ENCODE results near the gene MSANTD7. TPM values are rescaled to one million over a fixed set of nuclear protein-coding genes. Genes with fewer than 3 reads are reported as not detected.
"Not testable (repeated sequence)": the region's sequence is repeated elsewhere in the genome, so short reads cannot be mapped to it uniquely, and the experiment has no call there.

The MSANTD7 gene
- total RNA-seq = 26.7 and 29.6 TPM in 2 replicates

DNA sequence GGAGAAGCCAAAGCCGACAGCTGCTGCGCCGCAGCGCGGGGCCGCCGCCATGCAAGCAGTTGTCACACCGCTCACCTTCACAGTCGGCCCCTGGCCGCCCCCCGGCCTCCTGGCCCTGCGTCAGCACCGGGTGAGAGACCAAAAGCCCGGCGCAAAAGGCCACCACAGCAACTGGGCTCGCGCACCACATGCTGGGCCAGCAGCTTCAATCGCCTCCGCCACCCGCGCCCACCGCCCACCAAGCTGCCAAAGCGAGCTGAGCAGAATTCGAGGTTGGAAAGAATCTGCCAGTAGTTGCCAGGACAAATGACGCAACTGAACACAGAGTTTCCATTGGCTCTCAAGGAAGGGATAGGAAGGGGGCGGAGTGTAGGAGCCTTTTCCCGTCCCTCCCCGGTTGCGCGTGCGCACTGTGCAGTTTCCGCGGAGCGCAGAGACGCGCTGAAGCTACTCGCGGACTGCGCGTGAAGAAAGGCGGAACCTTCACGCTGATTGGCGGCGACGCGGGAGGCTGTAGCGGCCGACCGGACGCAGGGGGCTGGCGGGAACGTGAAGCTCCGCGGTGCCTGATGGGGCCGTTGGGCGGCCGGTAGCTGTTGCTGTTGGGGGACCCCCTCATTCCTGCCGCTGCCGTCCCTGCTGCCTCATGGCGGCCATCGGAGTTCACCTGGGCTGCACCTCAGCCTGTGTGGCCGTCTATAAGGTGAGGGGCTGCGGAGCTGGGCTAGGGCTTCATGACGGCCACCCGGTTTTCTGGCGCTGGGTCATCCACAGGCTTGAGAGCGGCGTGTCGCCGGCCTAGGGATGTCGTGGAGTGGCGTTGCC lies at the start of gene MSANTD7, which contains the start of the genes CDNF and HSPA14:
Gene MSANTD7 (plus strand): TSS at position 550 of the 825 bp plus-strand sequence. CDS start 3,979 bp downstream, outside the sequence.
Gene CDNF (minus strand): TSS at position 281 of the 825 bp plus-strand sequence. CDS start 91 bp downstream, at position 190.
Gene HSPA14 (plus strand): TSS at position 550 of the 825 bp plus-strand sequence. CDS start 97 bp downstream, at position 647.
- Mint-ChIP-seq H3K4me3 (peak within 1 kb of the TSS; percentile 93), H3K27me3 (ENCODE audit: insufficient read depth) (no peaks in the 10 kb centered on the region), H3K27ac (peak within 1 kb of the TSS; percentile 94), H3K9me3 (no peaks in the 10 kb centered on the region), H3K4me1 (ENCODE audit: low read depth) (peaks cover 20% of the 10 kb centered on the region), H3K36me3 (ENCODE audit: low read depth) (peaks cover 17% of the 10 kb centered on the region)
- DNase-seq (ENCODE audit: low spot score) = peak; percentile 100
- intact Hi-C loops (cut with micrococcal nuclease) = loop anchor here (1.0 to 5.0 kb wide), 13 partner anchors 15 to 651 kb away; partner anchors contain the start of genes DCLRE1C, MEIG1, RPP38 and SUV39H2

DNA sequence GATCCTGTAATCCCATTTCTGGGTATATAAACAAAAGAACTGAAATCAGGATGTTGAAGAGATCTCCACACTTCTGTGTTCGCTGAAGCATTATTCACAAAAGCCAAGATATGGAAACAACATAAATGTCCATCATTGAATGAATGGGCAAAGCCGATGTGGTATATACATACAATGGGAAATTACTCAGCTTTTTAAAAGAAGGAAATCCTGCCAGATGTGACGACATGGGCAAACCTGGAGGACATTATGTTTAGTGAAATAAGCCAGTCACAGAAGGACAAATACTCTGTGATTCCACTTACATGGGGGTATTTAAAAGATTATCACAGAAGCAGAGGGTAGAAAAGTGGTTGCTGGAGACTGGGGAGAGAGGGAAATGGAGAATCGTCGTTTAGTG lies 39.5 kb upstream of the MSANTD7 start:
- intact Hi-C loops (cut with micrococcal nuclease) = no loop called here

GRCh38 chr10:14800397-14800796 lies 37.7 kb upstream of the MSANTD7 start:
- no peak for DNase-seq (ENCODE audit: low spot score)
- Mint-ChIP-seq H3K27me3 (ENCODE audit: insufficient read depth) (peaks cover 24% of the 10 kb centered on the region), H3K9me3 (no peaks in the 10 kb centered on the region), H3K27ac (no peak overlapping the region), H3K36me3 (ENCODE audit: low read depth) (no peaks in the 10 kb centered on the region), H3K4me1 (ENCODE audit: low read depth) (no peaks in the 10 kb centered on the region), H3K4me3 (no peak overlapping the region)
- intact Hi-C loops (cut with micrococcal nuclease) = no loop called here

More for the DNA sequence above, 39.5 kb upstream of the MSANTD7 start:
- Mint-ChIP-seq H3K9me3 (no peaks in the 10 kb centered on the region), H3K4me3 (no peak overlapping the region), H3K27ac (no peak overlapping the region), H3K4me1 (ENCODE audit: low read depth) (no peaks in the 10 kb centered on the region), H3K27me3 (ENCODE audit: insufficient read depth) (peaks cover 22% of the 10 kb centered on the region), H3K36me3 (ENCODE audit: low read depth) (no peaks in the 10 kb centered on the region)
- DNase-seq (ENCODE audit: low spot score) = no peak

- intact Hi-C loops (cut with micrococcal nuclease) = no loop called here
- no peak overlapping the region for H3K4me3 Mint-ChIP-seq
- no peaks in the 10 kb centered on the region for H3K4me1 Mint-ChIP-seq (ENCODE audit: low read depth)
- H3K36me3 Mint-ChIP-seq (ENCODE audit: low read depth) = no peaks in the 10 kb centered on the region
- no peak for DNase-seq (ENCODE audit: low spot score)
- no peaks in the 10 kb centered on the region for H3K9me3 Mint-ChIP-seq
- peaks cover 26% of the 10 kb centered on the region for H3K27me3 Mint-ChIP-seq (ENCODE audit: insufficient read depth)
- no peak overlapping the region for H3K27ac Mint-ChIP-seq
Measured at GRCh38 chr10:14801723-14802122, 36.4 kb upstream of the MSANTD7 start.

DNA sequence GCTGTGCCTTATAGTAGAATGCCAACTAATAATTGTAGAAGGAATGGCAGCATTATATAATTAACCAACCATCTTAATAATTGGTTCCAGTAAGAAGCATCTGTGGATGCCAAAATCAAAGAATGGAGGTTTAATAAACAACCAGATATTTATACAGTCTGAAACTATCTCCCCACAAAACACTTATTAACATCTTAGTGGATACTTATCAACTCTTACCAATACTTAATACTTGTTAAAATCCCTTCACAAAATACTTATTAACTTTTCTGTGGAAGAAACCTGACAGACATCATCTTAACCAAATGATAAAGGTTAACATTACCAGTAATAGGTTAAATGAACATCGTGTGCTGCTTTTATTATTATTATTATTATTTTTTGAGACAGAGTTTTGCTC lies 34.3 kb upstream of the MSANTD7 start:
- Mint-ChIP-seq H3K27ac (no peak overlapping the region), H3K27me3 (ENCODE audit: insufficient read depth) (peaks cover 16% of the 10 kb centered on the region), H3K4me1 (ENCODE audit: low read depth) (no peaks in the 10 kb centered on the region), H3K4me3 (no peak overlapping the region), H3K36me3 (ENCODE audit: low read depth) (no peaks in the 10 kb centered on the region), H3K9me3 (no peaks in the 10 kb centered on the region)
- intact Hi-C loops (cut with micrococcal nuclease) = no loop called here
- no peak for DNase-seq (ENCODE audit: low spot score)

- DNase-seq (ENCODE audit: low spot score) = no peak
- intact Hi-C loops (cut with micrococcal nuclease) = no loop called here
- H3K4me1 Mint-ChIP-seq (ENCODE audit: low read depth) = peaks cover 2% of the 10 kb centered on the region
- no peak overlapping the region for H3K4me3 Mint-ChIP-seq
- no peak overlapping the region for H3K27ac Mint-ChIP-seq
- peaks cover 9% of the 10 kb centered on the region for H3K27me3 Mint-ChIP-seq (ENCODE audit: insufficient read depth)
- no peaks in the 10 kb centered on the region for H3K9me3 Mint-ChIP-seq
- no peaks in the 10 kb centered on the region for H3K36me3 Mint-ChIP-seq (ENCODE audit: low read depth)
Measured at GRCh38 chr10:14806318-14806717, 31.8 kb upstream of the MSANTD7 start.

- intact Hi-C loops (cut with micrococcal nuclease) = no loop called here
- no peak overlapping the region for H3K4me3 Mint-ChIP-seq
- peaks cover 5% of the 10 kb centered on the region for H3K27me3 Mint-ChIP-seq (ENCODE audit: insufficient read depth)
- no peak for DNase-seq (ENCODE audit: low spot score)
- H3K9me3 Mint-ChIP-seq = no peaks in the 10 kb centered on the region
- H3K4me1 Mint-ChIP-seq (ENCODE audit: low read depth) = peaks cover 23% of the 10 kb centered on the region
- H3K36me3 Mint-ChIP-seq (ENCODE audit: low read depth) = peaks cover 2% of the 10 kb centered on the region
- no peak overlapping the region for H3K27ac Mint-ChIP-seq
Measured at GRCh38 chr10:14810969-14811953, 26.8 kb upstream of the MSANTD7 start.

GRCh38 chr10:14812271-14812670 lies 25.8 kb upstream of the MSANTD7 start:
- no peak for DNase-seq (ENCODE audit: low spot score)
- peaks cover 2% of the 10 kb centered on the region for H3K36me3 Mint-ChIP-seq (ENCODE audit: low read depth)
- intact Hi-C loops (cut with micrococcal nuclease) = no loop called here
- H3K4me1 Mint-ChIP-seq (ENCODE audit: low read depth) = peaks cover 23% of the 10 kb centered on the region
- no peaks in the 10 kb centered on the region for H3K27me3 Mint-ChIP-seq (ENCODE audit: insufficient read depth)
- H3K9me3 Mint-ChIP-seq = no peaks in the 10 kb centered on the region
- H3K27ac Mint-ChIP-seq = no peak overlapping the region
- H3K4me3 Mint-ChIP-seq = no peak overlapping the region

GRCh38 chr10:14815681-14816080 lies 22.4 kb upstream of the MSANTD7 start:
- Mint-ChIP-seq H3K4me3 (no peak overlapping the region), H3K36me3 (ENCODE audit: low read depth) (peaks cover 2% of the 10 kb centered on the region), H3K4me1 (ENCODE audit: low read depth) (peaks cover 31% of the 10 kb centered on the region), H3K9me3 (no peaks in the 10 kb centered on the region), H3K27me3 (ENCODE audit: insufficient read depth) (no peaks in the 10 kb centered on the region), H3K27ac (no peak overlapping the region)
- no peak for DNase-seq (ENCODE audit: low spot score)
- intact Hi-C loops (cut with micrococcal nuclease) = no loop called here

- H3K4me1 Mint-ChIP-seq (ENCODE audit: low read depth) = peaks cover 25% of the 10 kb centered on the region
- H3K27ac Mint-ChIP-seq; intact Hi-C loops (cut with micrococcal nuclease); H3K36me3 Mint-ChIP-seq (ENCODE audit: low read depth); H3K4me3 Mint-ChIP-seq; H3K27me3 Mint-ChIP-seq (ENCODE audit: insufficient read depth); H3K9me3 Mint-ChIP-seq; DNase-seq (ENCODE audit: low spot score): not testable (repeated sequence)
Measured at GRCh38 chr10:14816717-14817116, 21.4 kb upstream of the MSANTD7 start.

DNA sequence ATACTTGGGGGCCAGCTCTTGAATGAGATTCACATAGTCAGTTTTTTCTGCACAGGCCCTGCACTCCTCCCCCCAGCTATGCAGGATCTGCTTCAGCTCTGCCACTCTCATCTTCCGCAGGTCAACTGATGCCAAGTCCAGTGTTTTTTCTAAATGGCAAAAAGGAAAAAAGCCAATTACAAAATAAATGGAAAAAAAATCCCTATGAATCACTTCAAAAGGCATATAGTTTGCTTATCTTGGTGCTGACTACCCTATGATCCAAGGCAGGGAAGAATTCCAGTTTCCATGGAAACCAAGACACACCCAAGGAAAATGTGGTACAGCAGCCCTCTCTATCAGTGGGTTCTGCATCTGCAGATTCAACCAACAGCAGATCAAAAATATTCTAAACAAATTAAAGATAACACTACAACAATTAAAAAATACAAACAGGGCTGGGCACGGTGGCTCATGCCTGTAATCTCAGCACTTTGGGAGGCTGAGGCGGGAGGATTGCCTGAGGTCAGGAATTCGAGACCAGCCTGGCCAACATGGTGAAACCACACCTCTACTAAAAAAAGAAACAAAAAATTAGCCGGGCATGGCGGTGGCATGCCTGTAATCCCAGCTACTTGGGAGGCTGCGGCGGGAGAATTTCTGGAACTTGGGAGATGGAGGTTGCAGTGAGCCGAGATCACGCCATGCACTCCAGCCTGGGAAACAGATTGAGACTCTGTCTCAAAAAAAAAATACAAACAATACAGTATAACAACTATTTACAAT lies 17.9 kb upstream of the MSANTD7 start:
- Mint-ChIP-seq H3K4me3 (no peak overlapping the region), H3K27ac (no peak overlapping the region), H3K4me1 (ENCODE audit: low read depth) (peaks cover 15% of the 10 kb centered on the region), H3K27me3 (ENCODE audit: insufficient read depth) (peaks cover under 1% of the 10 kb centered on the region), H3K36me3 (ENCODE audit: low read depth) (no peaks in the 10 kb centered on the region), H3K9me3 (no peaks in the 10 kb centered on the region)
- DNase-seq (ENCODE audit: low spot score) = no peak
- intact Hi-C loops (cut with micrococcal nuclease) = no loop called here

DNA sequence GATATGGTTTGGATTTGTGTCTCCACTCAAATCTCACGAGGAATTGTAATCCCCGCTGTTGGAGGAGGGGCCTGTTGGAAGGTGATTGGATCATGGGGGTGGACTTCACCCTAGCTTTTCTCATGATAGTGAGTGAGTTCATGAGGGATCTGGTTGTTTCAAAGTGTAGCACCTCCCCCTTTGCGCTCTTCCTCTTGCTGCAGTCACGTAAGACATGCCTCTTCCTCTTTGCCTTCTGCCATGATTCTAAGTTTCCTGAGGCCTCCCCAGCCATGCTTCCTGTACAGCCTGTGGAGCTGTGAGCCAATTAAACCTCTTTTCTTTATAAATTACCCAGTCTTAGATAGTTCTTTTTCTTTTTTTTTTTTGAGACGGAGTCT lies 17.3 kb upstream of the MSANTD7 start:
- Mint-ChIP-seq H3K9me3 (no peaks in the 10 kb centered on the region), H3K4me1 (ENCODE audit: low read depth) (peaks cover 15% of the 10 kb centered on the region), H3K27me3 (ENCODE audit: insufficient read depth) (peaks cover 6% of the 10 kb centered on the region), H3K27ac (no peak overlapping the region), H3K4me3 (no peak overlapping the region), H3K36me3 (ENCODE audit: low read depth) (no peaks in the 10 kb centered on the region)
- DNase-seq (ENCODE audit: low spot score) = no peak
- intact Hi-C loops (cut with micrococcal nuclease) = no loop called here
